Measurements from ENCODE around the gene ARHGAP42. TPM values are rescaled to one million over a fixed set of nuclear protein-coding genes. Genes with fewer than 3 reads are reported as not detected.

Gene ARHGAP42
- total and polyA plus RNA-seq, 2 experiments from 2014 or later: 0.74 to 2.7 TPM

DNA sequence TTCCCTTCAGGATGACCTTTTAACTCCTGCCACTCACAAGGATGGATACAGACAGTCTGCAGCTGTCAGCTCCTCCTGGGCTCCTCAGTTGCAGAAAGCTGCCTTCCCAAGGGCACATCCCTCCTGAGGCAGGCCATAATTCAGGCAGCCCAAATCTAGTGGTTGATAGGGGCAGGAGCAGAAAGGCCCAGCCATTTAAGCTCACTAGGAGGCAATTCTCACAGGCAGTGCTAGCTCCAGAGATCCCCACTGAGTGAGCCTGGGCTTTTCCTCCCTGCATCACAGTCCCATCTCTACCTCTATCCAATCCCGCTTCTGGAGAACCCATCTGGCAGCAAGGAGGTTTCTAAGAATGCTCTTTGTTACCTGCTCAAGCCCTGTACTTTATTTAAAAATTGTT is 200.6 kb downstream of the ARHGAP42 start:
- H3K27ac ChIP-seq: no peak overlapping the region
- H3K9ac ChIP-seq: no peak overlapping the region
- in situ Hi-C loops (cut with MboI): no loop called here
- TF ChIP-seq EZH2 (IDR thresholded peaks at IDR 0.05; ENCODE audit: insufficient read depth, poor library complexity, severe bottlenecking) (no peak), EZH2phosphoT487 (IDR thresholded peaks at IDR 0.05; ENCODE audit: insufficient read depth, low read depth) (no peak)
- no peaks in the 10 kb centered on the region for H4K20me1 ChIP-seq (ENCODE audit: insufficient read depth)
- no peak overlapping the region for H3K4me3 ChIP-seq
- no peaks in the 10 kb centered on the region for H3K79me2 ChIP-seq (ENCODE audit: insufficient read depth)
- peaks cover 10% of the 10 kb centered on the region for H3K4me1 ChIP-seq (ENCODE audit: insufficient read depth)
- no peak overlapping the region for H2AFZ ChIP-seq
- DNase-seq: no peak
- no peak overlapping the region for H3K4me2 ChIP-seq (ENCODE audit: unreplicated experiment)
- peaks cover 13% of the 10 kb centered on the region; the same call in 1 of the 2 replicates for H3F3A ChIP-seq (ENCODE audit: insufficient read depth)
- H3K9me2 ChIP-seq (ENCODE audit: insufficient read depth): no peaks in the 10 kb centered on the region
- no peaks in the 10 kb centered on the region for H3K9me3 ChIP-seq (ENCODE audit: low read depth)
- H3K27me3 ChIP-seq (replicated peaks; ENCODE audit: insufficient read depth): no peaks in the 10 kb centered on the region
- WGBS, 2 experiments (ENCODE audit: low coverage in 1 of 2, low lambda C conversion rate in 2 of 2, missing lambda C conversion rate in 2 of 2): 95 to 100% methylated on average over 1 of the region's 1 CpG
- no peaks in the 10 kb centered on the region for H3K36me3 ChIP-seq (ENCODE audit: low read depth)

- H3K4me3 ChIP-seq: no peak overlapping the region
- peaks cover 13% of the 10 kb centered on the region; the same call in 1 of the 2 replicates for H3F3A ChIP-seq (ENCODE audit: insufficient read depth)
- no peaks in the 10 kb centered on the region for H3K9me2 ChIP-seq (ENCODE audit: insufficient read depth)
- no peaks in the 10 kb centered on the region for H3K36me3 ChIP-seq (ENCODE audit: low read depth)
- no peak overlapping the region for H3K4me2 ChIP-seq (ENCODE audit: unreplicated experiment)
- peaks cover 10% of the 10 kb centered on the region for H3K4me1 ChIP-seq (ENCODE audit: insufficient read depth)
- DNase-seq: no peak
- no peaks in the 10 kb centered on the region for H3K79me2 ChIP-seq (ENCODE audit: insufficient read depth)
- H4K20me1 ChIP-seq (ENCODE audit: insufficient read depth): no peaks in the 10 kb centered on the region
- 88 to 91% methylated on average over 3 of the region's 3 CpGs for WGBS, 2 experiments (ENCODE audit: low coverage in 1 of 2, low lambda C conversion rate in 2 of 2, missing lambda C conversion rate in 2 of 2)
- no peak overlapping the region for H3K9ac ChIP-seq
- TF ChIP-seq EZH2 (IDR thresholded peaks at IDR 0.05; ENCODE audit: insufficient read depth, poor library complexity, severe bottlenecking): no peak
- no peak for TF ChIP-seq EZH2phosphoT487 (IDR thresholded peaks at IDR 0.05; ENCODE audit: insufficient read depth, low read depth)
- no peak overlapping the region for H2AFZ ChIP-seq
- no peaks in the 10 kb centered on the region for H3K27me3 ChIP-seq (replicated peaks; ENCODE audit: insufficient read depth)
- in situ Hi-C loops (cut with MboI): no loop called here
- H3K27ac ChIP-seq: no peak overlapping the region
- H3K9me3 ChIP-seq (ENCODE audit: low read depth): no peaks in the 10 kb centered on the region
Observed at GRCh38 chr11:100888836-100889235, 201.7 kb downstream of the ARHGAP42 start.

DNA sequence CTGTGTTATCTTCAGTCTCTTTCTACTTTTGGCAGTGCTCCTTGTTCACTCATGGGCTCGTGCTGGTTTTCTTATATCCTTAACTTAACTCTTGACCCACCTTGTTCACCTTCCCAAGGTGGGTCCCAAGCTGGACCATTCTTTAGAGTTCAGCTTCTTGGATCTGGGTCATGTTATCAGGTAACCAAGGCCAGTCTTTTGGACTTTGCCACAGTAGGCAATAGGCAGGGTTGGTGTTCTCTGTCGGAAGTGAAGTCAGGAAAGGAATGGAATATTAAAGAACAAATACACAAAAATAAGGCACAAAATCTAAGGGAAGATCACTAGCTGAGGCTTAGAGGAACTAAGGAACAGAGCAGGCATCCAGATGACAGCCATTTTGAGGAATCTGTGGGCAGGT is 202.7 kb downstream of the ARHGAP42 start:
- H3K4me1 ChIP-seq (ENCODE audit: insufficient read depth): peaks cover 10% of the 10 kb centered on the region
- in situ Hi-C loops (cut with MboI): no loop called here
- DNase-seq: no peak
- H3K79me2 ChIP-seq (ENCODE audit: insufficient read depth): no peaks in the 10 kb centered on the region
- no peak overlapping the region for H2AFZ ChIP-seq
- no peaks in the 10 kb centered on the region for H4K20me1 ChIP-seq (ENCODE audit: insufficient read depth)
- H3F3A ChIP-seq (ENCODE audit: insufficient read depth): peaks cover 13% of the 10 kb centered on the region; the same call in 1 of the 2 replicates
- H3K9ac ChIP-seq: no peak overlapping the region
- no peak for TF ChIP-seq EZH2phosphoT487 (IDR thresholded peaks at IDR 0.05; ENCODE audit: insufficient read depth, low read depth)
- TF ChIP-seq EZH2 (IDR thresholded peaks at IDR 0.05; ENCODE audit: insufficient read depth, poor library complexity, severe bottlenecking): no peak
- H3K27ac ChIP-seq: no peak overlapping the region
- WGBS, 2 experiments (ENCODE audit: low coverage in 1 of 2, low lambda C conversion rate in 2 of 2, missing lambda C conversion rate in 2 of 2): 90 to 97% methylated on average over 2 of the region's 2 CpGs
- H3K4me2 ChIP-seq (ENCODE audit: unreplicated experiment): no peak overlapping the region
- no peaks in the 10 kb centered on the region for H3K9me3 ChIP-seq (ENCODE audit: low read depth)
- H3K36me3 ChIP-seq (ENCODE audit: low read depth): no peaks in the 10 kb centered on the region
- H3K27me3 ChIP-seq (replicated peaks; ENCODE audit: insufficient read depth): no peaks in the 10 kb centered on the region
- H3K4me3 ChIP-seq: no peak overlapping the region
- no peaks in the 10 kb centered on the region for H3K9me2 ChIP-seq (ENCODE audit: insufficient read depth)

GRCh38 chr11:100890789-100891188 is 203.7 kb downstream of the ARHGAP42 start:
- H3K79me2 ChIP-seq (ENCODE audit: insufficient read depth): no peaks in the 10 kb centered on the region
- H3K4me3 ChIP-seq: peak overlapping the region; percentile 37
- WGBS, 2 experiments (ENCODE audit: low coverage in 1 of 2, low lambda C conversion rate in 2 of 2, missing lambda C conversion rate in 2 of 2): 3 to 4% methylated on average over 3 of the region's 3 CpGs
- TF ChIP-seq EZH2phosphoT487 (IDR thresholded peaks at IDR 0.05; ENCODE audit: insufficient read depth, low read depth) (no peak), EZH2 (IDR thresholded peaks at IDR 0.05; ENCODE audit: insufficient read depth, poor library complexity, severe bottlenecking) (no peak)
- no peaks in the 10 kb centered on the region for H3K27me3 ChIP-seq (replicated peaks; ENCODE audit: insufficient read depth)
- H3K27ac ChIP-seq: peak overlapping the region; percentile 50
- no peaks in the 10 kb centered on the region for H3K9me2 ChIP-seq (ENCODE audit: insufficient read depth)
- H3K36me3 ChIP-seq (ENCODE audit: low read depth): no peaks in the 10 kb centered on the region
- peaks cover 10% of the 10 kb centered on the region for H3K4me1 ChIP-seq (ENCODE audit: insufficient read depth)
- in situ Hi-C loops (cut with MboI): no loop called here
- H3K9me3 ChIP-seq (ENCODE audit: low read depth): no peaks in the 10 kb centered on the region
- DNase-seq: peak; percentile 81
- H3K4me2 ChIP-seq (ENCODE audit: unreplicated experiment): peak overlapping the region; percentile 58
- H4K20me1 ChIP-seq (ENCODE audit: insufficient read depth): no peaks in the 10 kb centered on the region
- H3F3A ChIP-seq (ENCODE audit: insufficient read depth): peaks cover 13% of the 10 kb centered on the region; the same call in 1 of the 2 replicates
- peak overlapping the region; percentile 47 for H2AFZ ChIP-seq
- H3K9ac ChIP-seq: 0 out of 2 replicates have a peak overlapping the region, but pooled peaks have one; percentile 18

GRCh38 chr11:100892886-100893285 is 205.8 kb downstream of the ARHGAP42 start:
- TF ChIP-seq EZH2 (IDR thresholded peaks at IDR 0.05; ENCODE audit: insufficient read depth, poor library complexity, severe bottlenecking): no peak
- no peak for TF ChIP-seq EZH2phosphoT487 (IDR thresholded peaks at IDR 0.05; ENCODE audit: insufficient read depth, low read depth)
- H3K27ac ChIP-seq: no peak overlapping the region
- no peak overlapping the region for H3K4me3 ChIP-seq
- in situ Hi-C loops (cut with MboI): no loop called here
- DNase-seq: no peak
- no peak overlapping the region for H2AFZ ChIP-seq
- no peaks in the 10 kb centered on the region for H3K36me3 ChIP-seq (ENCODE audit: low read depth)
- no peaks in the 10 kb centered on the region for H4K20me1 ChIP-seq (ENCODE audit: insufficient read depth)
- H3K27me3 ChIP-seq (replicated peaks; ENCODE audit: insufficient read depth): no peaks in the 10 kb centered on the region
- H3K4me1 ChIP-seq (ENCODE audit: insufficient read depth): peaks cover 10% of the 10 kb centered on the region
- H3F3A ChIP-seq (ENCODE audit: insufficient read depth): peaks cover 13% of the 10 kb centered on the region; the same call in 1 of the 2 replicates
- WGBS, 2 experiments (ENCODE audit: low coverage in 1 of 2, low lambda C conversion rate in 2 of 2, missing lambda C conversion rate in 2 of 2): 10 to 13% methylated on average over 1 of the region's 1 CpG
- H3K4me2 ChIP-seq (ENCODE audit: unreplicated experiment): no peak overlapping the region
- H3K9me3 ChIP-seq (ENCODE audit: low read depth): no peaks in the 10 kb centered on the region
- H3K9ac ChIP-seq: no peak overlapping the region
- no peaks in the 10 kb centered on the region for H3K79me2 ChIP-seq (ENCODE audit: insufficient read depth)
- H3K9me2 ChIP-seq (ENCODE audit: insufficient read depth): no peaks in the 10 kb centered on the region
